ENCODE measurements around the gene INO80E. TPM values are rescaled to one million over a fixed set of nuclear protein-coding genes. Genes with fewer than 3 reads are reported as not detected.
"Not testable (repeated sequence)": the region's sequence is repeated elsewhere in the genome, so short reads cannot be mapped to it uniquely, and the experiment has no call there.

INO80E gene
- total and polyA plus RNA-seq, 2 donors (not counting 3 experiments of a cell fraction or from before 2014, with no cell fraction given), result 42.7 to 76.4 TPM

DNA sequence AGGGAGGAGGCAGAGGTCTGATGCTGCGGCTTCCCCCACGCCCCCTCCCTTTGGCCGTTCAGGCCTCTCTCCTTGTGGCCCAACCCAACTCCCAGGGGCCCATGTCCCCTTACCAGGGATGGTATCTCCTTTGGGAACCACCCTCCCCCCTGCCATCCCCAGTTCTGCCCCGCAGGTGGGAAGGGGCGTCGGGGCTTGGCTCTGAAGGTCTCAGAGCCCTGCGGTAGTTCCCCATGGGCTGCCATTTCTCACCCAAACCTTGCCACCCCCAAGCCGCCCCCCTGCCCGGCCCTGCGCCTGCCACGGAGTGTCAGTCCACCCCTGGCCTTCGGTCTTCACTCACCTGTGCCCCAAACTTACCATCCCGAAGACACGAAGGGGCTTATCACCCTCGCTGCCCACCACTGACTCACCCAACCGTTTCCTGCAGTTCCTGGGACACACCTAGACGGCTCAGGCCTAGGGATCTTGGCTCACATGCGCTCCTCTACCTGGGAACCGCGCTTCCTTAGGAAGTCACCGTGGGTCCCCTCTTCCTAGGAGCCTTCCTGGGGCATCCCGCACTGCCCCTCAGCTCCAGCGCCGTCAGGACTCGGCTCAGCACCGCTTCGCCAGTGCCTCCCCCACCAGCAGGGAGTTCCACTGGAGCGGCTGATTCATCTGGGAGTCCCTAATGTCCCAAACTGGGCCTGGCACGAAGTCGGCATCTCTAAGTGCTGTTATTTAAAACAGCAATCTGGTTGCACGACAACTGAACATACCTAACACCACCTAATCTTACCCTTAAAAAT is 15.9 kb downstream of the INO80E start:
- Histone ChIP-seq H3K4me2 (ENCODE audit: insufficient read depth, low read length) (no peak overlapping the region), H3K4me3 (replicated peaks in 1 of 3; ENCODE audit: insufficient read depth in 1 of 3, low read depth in 1 of 3, low read length in 3 of 3) (no peak overlapping the region), H3K9ac (replicated peaks; ENCODE audit: extremely low read depth, insufficient read depth, low read length) (no peak overlapping the region), H3K79me2 (ENCODE audit: control insufficient read depth, insufficient read depth, low read length) (no peaks in the 10 kb centered on the region), H4K20me1 (replicated peaks; ENCODE audit: control insufficient read depth, extremely low read depth, insufficient read depth, low read length) (no peaks in the 10 kb centered on the region), H3K27ac (ENCODE audit: insufficient read depth, low read depth, low read length) (no peak overlapping the region), H3K9me1 (replicated peaks; ENCODE audit: control insufficient read depth, extremely low read depth, insufficient read depth, low read length) (no peaks in the 10 kb centered on the region), H3K4me1 (ENCODE audit: control insufficient read depth, extremely low read depth, insufficient read depth, low read length) (peaks cover 2% of the 10 kb centered on the region), H3K36me3 (ENCODE audit: control insufficient read depth in 2 of 2, extremely low read depth in 1 of 2, insufficient read depth in 2 of 2, low read length in 2 of 2) (no peaks in the 10 kb centered on the region), H3K9me3 (replicated peaks; ENCODE audit: control insufficient read depth, insufficient read depth, low read length) (no peaks in the 10 kb centered on the region), H2AFZ (ENCODE audit: low read depth, low read length) (no peak overlapping the region), H3K27me3 (ENCODE audit: control insufficient read depth in 2 of 2, insufficient read depth in 2 of 2, low read length in 2 of 2) (peaks cover 19 to 28% of the 10 kb centered on the region in 2 experiments)
- TF ChIP-seq, protein P1, sequence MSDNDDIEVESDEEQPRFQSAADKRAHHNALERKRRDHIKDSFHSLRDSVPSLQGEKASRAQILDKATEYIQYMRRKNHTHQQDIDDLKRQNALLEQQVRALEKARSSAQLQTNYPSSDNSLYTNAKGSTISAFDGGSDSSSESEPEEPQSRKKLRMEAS (IDR thresholded peaks at IDR 0.05; ENCODE audit: insufficient read depth, insufficient read length), result no peak
- peak; percentile 84 for TF ChIP-seq EZH2 (IDR thresholded peaks at IDR 0.05; ENCODE audit: borderline replicate concordance, low read depth, low read length, severe bottlenecking)
- intact Hi-C loops (cut with micrococcal nuclease) (no loop called here), dilution Hi-C loops (cut with MboI; ENCODE audit: extremely low pct_ligation_motif_present, low sequenced_read_pairs) (no loop called here)
- no TSS peak for BruUV-seq (replicated peaks)
- ChIA-PET POLR2A (interaction anchor here (0.7 kb wide), 1 partner anchor 97 kb away, joined by 7 read pairs; no protein-coding TSS in a partner anchor), CTCF (interaction anchor here (0.6 kb wide), 1 partner anchor 316 kb away, joined by 4 read pairs; no protein-coding TSS in a partner anchor)
- DNase-seq (ENCODE audit: low read depth, low spot score), result no peak
- no peak for FAIRE-seq

DNA sequence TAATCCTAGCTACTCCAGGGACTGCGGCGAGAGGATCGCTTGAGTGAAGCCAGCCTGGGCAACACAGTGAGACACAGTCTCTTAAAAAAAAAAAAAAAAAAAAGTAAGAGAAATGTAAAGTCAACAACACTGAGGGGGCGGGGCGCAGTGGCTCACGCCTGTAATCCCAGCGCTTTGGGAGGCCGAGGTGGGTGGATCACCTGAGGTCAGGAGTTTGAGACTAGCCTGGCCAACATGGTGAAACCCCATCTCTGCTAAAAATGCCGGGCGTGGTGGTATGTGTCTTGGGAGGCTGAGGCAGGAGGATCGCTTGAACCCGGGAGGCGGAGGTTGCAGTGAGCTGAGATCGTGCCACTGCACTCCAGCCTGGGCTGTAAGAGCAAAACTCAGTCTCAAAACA is 16.6 kb downstream of the INO80E start:
- H3K9me3 ChIP-seq (replicated peaks; ENCODE audit: control insufficient read depth, insufficient read depth, low read length); BruUV-seq (replicated peaks); DNase-seq (ENCODE audit: low read depth, low spot score); H3K4me2 ChIP-seq (ENCODE audit: insufficient read depth, low read length); H3K27ac ChIP-seq (ENCODE audit: insufficient read depth, low read depth, low read length); H3K4me3 ChIP-seq (replicated peaks in 1 of 3; ENCODE audit: insufficient read depth in 1 of 3, low read depth in 1 of 3, low read length in 3 of 3); CTCF ChIA-PET; H3K79me2 ChIP-seq (ENCODE audit: control insufficient read depth, insufficient read depth, low read length); intact Hi-C loops (cut with micrococcal nuclease); H3K9ac ChIP-seq (replicated peaks; ENCODE audit: extremely low read depth, insufficient read depth, low read length); H3K4me1 ChIP-seq (ENCODE audit: control insufficient read depth, extremely low read depth, insufficient read depth, low read length); H3K9me1 ChIP-seq (replicated peaks; ENCODE audit: control insufficient read depth, extremely low read depth, insufficient read depth, low read length); H4K20me1 ChIP-seq (replicated peaks; ENCODE audit: control insufficient read depth, extremely low read depth, insufficient read depth, low read length); FAIRE-seq; dilution Hi-C loops (cut with MboI; ENCODE audit: extremely low pct_ligation_motif_present, low sequenced_read_pairs); H2AFZ ChIP-seq (ENCODE audit: low read depth, low read length); H3K36me3 ChIP-seq (ENCODE audit: control insufficient read depth in 2 of 2, extremely low read depth in 1 of 2, insufficient read depth in 2 of 2, low read length in 2 of 2): not testable (repeated sequence)
- peaks cover 19 to 28% of the 10 kb centered on the region in 2 experiments for H3K27me3 ChIP-seq (ENCODE audit: control insufficient read depth in 2 of 2, insufficient read depth in 2 of 2, low read length in 2 of 2)
- POLR2A ChIA-PET, result interaction anchor here (0.7 kb wide), 2 partner anchors 97 to 248 kb away, joined by 4 to 7 read pairs; no protein-coding TSS in a partner anchor

DNA sequence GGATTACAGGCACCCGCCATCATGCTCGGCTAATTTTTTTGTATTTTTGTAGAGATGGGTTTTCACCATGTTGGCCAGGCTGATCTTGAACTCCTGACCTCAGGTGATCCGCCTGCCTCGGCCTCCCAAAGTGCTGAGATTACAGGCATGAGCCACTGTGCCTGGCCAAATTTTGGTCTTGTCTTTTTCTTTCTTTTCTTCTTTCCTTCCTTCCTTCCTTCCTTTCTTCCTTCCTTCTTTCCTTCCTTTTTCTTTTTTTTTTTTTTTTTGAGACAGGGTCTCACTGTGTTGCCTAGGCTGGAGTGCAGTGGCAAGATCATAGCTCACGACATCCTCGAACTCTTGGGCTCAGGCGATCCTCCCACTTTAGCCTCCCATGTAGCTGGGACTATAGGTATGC is 19.4 kb downstream of the INO80E start:
- H3K36me3 ChIP-seq (ENCODE audit: control insufficient read depth in 2 of 2, extremely low read depth in 1 of 2, insufficient read depth in 2 of 2, low read length in 2 of 2); FAIRE-seq; H3K4me2 ChIP-seq (ENCODE audit: insufficient read depth, low read length); H3K9me1 ChIP-seq (replicated peaks; ENCODE audit: control insufficient read depth, extremely low read depth, insufficient read depth, low read length); BruUV-seq (replicated peaks); H3K9ac ChIP-seq (replicated peaks; ENCODE audit: extremely low read depth, insufficient read depth, low read length); intact Hi-C loops (cut with micrococcal nuclease); H2AFZ ChIP-seq (ENCODE audit: low read depth, low read length); H3K79me2 ChIP-seq (ENCODE audit: control insufficient read depth, insufficient read depth, low read length); H3K4me3 ChIP-seq (replicated peaks in 1 of 3; ENCODE audit: insufficient read depth in 1 of 3, low read depth in 1 of 3, low read length in 3 of 3); dilution Hi-C loops (cut with MboI; ENCODE audit: extremely low pct_ligation_motif_present, low sequenced_read_pairs); H4K20me1 ChIP-seq (replicated peaks; ENCODE audit: control insufficient read depth, extremely low read depth, insufficient read depth, low read length); H3K4me1 ChIP-seq (ENCODE audit: control insufficient read depth, extremely low read depth, insufficient read depth, low read length); POLR2A ChIA-PET; H3K27ac ChIP-seq (ENCODE audit: insufficient read depth, low read depth, low read length); DNase-seq (ENCODE audit: low read depth, low spot score); H3K9me3 ChIP-seq (replicated peaks; ENCODE audit: control insufficient read depth, insufficient read depth, low read length): not testable (repeated sequence)
- H3K27me3 ChIP-seq (ENCODE audit: control insufficient read depth in 2 of 2, insufficient read depth in 2 of 2, low read length in 2 of 2), result peaks cover 11 to 16% of the 10 kb centered on the region in 2 experiments
- CTCF ChIA-PET, result interaction anchor here (0.6 to 2.3 kb wide), 3 partner anchors 10 to 42 kb away, joined by 3 to 7 read pairs (median 3); partner anchors contain the start of gene TAOK2

All from endothelial cell of umbilical vein (primary cell).